SK-N-SH (cell line): ENCODE data around the gene PCNX2. TPM values are rescaled to one million over a fixed set of nuclear protein-coding genes. Genes with fewer than 3 reads are reported as not detected.

Experiments used
- CTCF ChIA-PET: fragments of 300-600, 350-600 bp; formaldehyde crosslinking; extraction: SDS; loops from one replicate; lab custom pipeline; 2021; lab: Yijun Ruan, JAX
- POLR2A ChIA-PET: fragments of 350-600 bp; sonication (Branson Sonifier 250); formaldehyde crosslinking; extraction: SDS; loops from one replicate; lab custom pipeline; 2020; ENCODE audit warnings: antibody characterized with exemption, inconsistent platforms; lab: Yijun Ruan, JAX
- DNase-seq: peaks from one replicate; pipeline ENCODE4 v3.0.0; 2012
- H2AFZ ChIP-seq: fragments of 200-600 bp; sonication (generic); 2 replicates; pipeline ENCODE4 v1.8.1; 2016; ENCODE audit warnings: antibody characterized with exemption, mild to moderate bottlenecking, low read depth
- H3F3A ChIP-seq: fragments of 200-600 bp; sonication (generic); replicated peaks from 2 replicates; pipeline ENCODE3; 2016; ENCODE audit warnings: antibody characterized with exemption, mild to moderate bottlenecking; ENCODE audit not compliant: insufficient read depth
- H3K27ac ChIP-seq, 2 experiments: fragments of 200-500 bp in 1 of 2; fragments of 200-600 bp in 1 of 2; sonication (Bioruptor generic) in 1 of 2; sonication (generic), shearing (Covaris generic) in 1 of 2; 2 replicates each; pipeline versions ENCODE4 v1.5.1 to v1.6.1; 2014 to 2016; ENCODE audit warnings: low read depth in 2 of 2, inconsistent platforms in 1 of 2, low read length in 1 of 2, mild to moderate bottlenecking in 1 of 2, mixed read lengths in 1 of 2
- H3K27me3 ChIP-seq: fragments of 200-600 bp; sonication (generic), shearing (Covaris generic); 2 replicates; pipeline ENCODE4 v1.6.1; 2016; ENCODE audit warnings: mixed run types; ENCODE audit not compliant: insufficient read depth
- H3K36me3 ChIP-seq, 2 experiments: fragments of 200-500 bp in 1 of 2; fragments of 200-600 bp in 1 of 2; sonication (Bioruptor generic) in 1 of 2; sonication (generic) in 1 of 2; replicated peaks in 1 of 2; 2 replicates each; pipeline versions ENCODE3 to v1.5.1; 2014 to 2016; ENCODE audit warnings: low read length in 1 of 2, mild to moderate bottlenecking in 1 of 2; ENCODE audit not compliant: insufficient read depth in 2 of 2, control insufficient read depth in 1 of 2
- H3K4me1 ChIP-seq, 2 experiments: fragments of 200-500 bp in 1 of 2; fragments of 200-600 bp in 1 of 2; sonication (Bioruptor generic) in 1 of 2; sonication (generic), shearing (Covaris generic) in 1 of 2; 2 replicates each; pipeline versions ENCODE4 v1.5.1 to v1.6.1; 2014 to 2016; ENCODE audit warnings: low read depth in 1 of 2, low read length in 1 of 2, mixed run types in 1 of 2; ENCODE audit not compliant: insufficient read depth in 2 of 2, control insufficient read depth in 1 of 2
- H3K4me2 ChIP-seq: fragments of 200-600 bp; sonication (generic), shearing (Covaris generic); 2 replicates; pipeline ENCODE4 v1.6.1; 2017; ENCODE audit warnings: mixed run types
- H3K4me3 ChIP-seq, 2 experiments: fragments of 200-500 bp in 1 of 2; fragments of 200-600 bp in 1 of 2; sonication (Bioruptor generic) in 1 of 2; sonication (generic), shearing (Covaris generic) in 1 of 2; 2 replicates each; pipeline versions ENCODE4 v1.5.1 to v1.8.1; 2014 to 2016; ENCODE audit warnings: low read depth in 2 of 2, inconsistent platforms in 1 of 2, low read length in 1 of 2, mild to moderate bottlenecking in 1 of 2, mixed read lengths in 1 of 2, moderate library complexity in 1 of 2
- H3K79me2 ChIP-seq: fragments of 200-600 bp; sonication (generic); 2 replicates; pipeline ENCODE4 v1.8.1; 2017; ENCODE audit warnings: mild to moderate bottlenecking; ENCODE audit not compliant: insufficient read depth
- H3K9ac ChIP-seq: fragments of 200-600 bp; sonication (generic); 2 replicates; pipeline ENCODE4 v1.6.1; 2017; ENCODE audit warnings: mixed run types
- H3K9me2 ChIP-seq: fragments of 200-600 bp; sonication (generic); 2 replicates; pipeline ENCODE4 v1.6.1; 2017; ENCODE audit warnings: mixed run types
- H3K9me3 ChIP-seq: fragments of 200-600 bp; sonication (generic); 2 replicates; pipeline ENCODE4 v1.6.1; 2017; ENCODE audit warnings: mixed run types, mild to moderate bottlenecking, moderate library complexity
- H4K20me1 ChIP-seq: fragments of 200-600 bp; sonication (generic); 2 replicates; pipeline ENCODE4 v1.6.1; 2017; ENCODE audit warnings: mild to moderate bottlenecking, mixed run types; ENCODE audit not compliant: insufficient read depth
- CHD2 ChIP-seq: fragments of 150-350 bp; IDR thresholded peaks from 2 replicates; pipeline ENCODE4 v1.6.1; 2018; ENCODE audit warnings: low read length; ENCODE audit not compliant: partially characterized antibody
- ELF1 ChIP-seq: IDR thresholded peaks from 2 replicates; pipeline ENCODE4 v1.4.0; 2012
- EZH2phosphoT487 ChIP-seq: fragments of 200-600 bp; sonication (generic); IDR thresholded peaks from 2 replicates; pipeline ENCODE4 v1.6.1; 2017; ENCODE audit warnings: low read depth, mixed run types, mild to moderate bottlenecking, antibody characterized with exemption, moderate library complexity, borderline replicate concordance
- FOSL2 ChIP-seq: IDR thresholded peaks from 2 replicates; pipeline ENCODE4 v1.4.0; 2012; ENCODE audit warnings: low read depth, mild to moderate bottlenecking, moderate library complexity, borderline replicate concordance
- GATA2 ChIP-seq: sonication (generic); formaldehyde crosslinking; IDR thresholded peaks from 2 replicates; pipeline ENCODE4 v1.5.0; 2020; ENCODE audit warnings: mild to moderate bottlenecking, missing genetic modification reagents
- IRF3 ChIP-seq: fragments of 150-350 bp; IDR thresholded peaks from 2 replicates; pipeline ENCODE4 v1.6.1; 2016; ENCODE audit warnings: mild to moderate bottlenecking, low read depth, low read length
- JUND ChIP-seq: IDR thresholded peaks from 2 replicates; pipeline ENCODE4 v1.4.0; 2012
- MAX ChIP-seq: IDR thresholded peaks from 2 replicates; pipeline ENCODE4 v1.4.0; 2012; ENCODE audit warnings: low read depth
- MEF2A ChIP-seq: IDR thresholded peaks from 2 replicates; pipeline ENCODE4 v1.4.0; 2012; ENCODE audit warnings: low read depth, borderline replicate concordance
- NFIC ChIP-seq: IDR thresholded peaks from 2 replicates; pipeline ENCODE4 v1.4.0; 2012; ENCODE audit warnings: borderline replicate concordance
- NRF1 ChIP-seq: IDR thresholded peaks from 2 replicates; pipeline ENCODE4 v1.6.1; 2012; ENCODE audit warnings: low read depth, mild to moderate bottlenecking, low read length
- PBX3 ChIP-seq: IDR thresholded peaks from 2 replicates; pipeline ENCODE4; 2012
- RAD21 ChIP-seq: IDR thresholded peaks from 2 replicates; pipeline ENCODE4 v1.6.1; 2012; ENCODE audit warnings: mild to moderate bottlenecking, low read length
- RCOR1 ChIP-seq: fragments of 150-350 bp; IDR thresholded peaks from 2 replicates; pipeline ENCODE4 v1.6.1; 2017; ENCODE audit warnings: antibody characterized with exemption, low read length
- SIN3A ChIP-seq: IDR thresholded peaks from 2 replicates; pipeline ENCODE4 v1.6.1; 2012; ENCODE audit warnings: low read depth, mild to moderate bottlenecking, low read length, moderate library complexity, borderline replicate concordance
- SMC3 ChIP-seq: IDR thresholded peaks from 2 replicates; pipeline ENCODE4 v1.6.1; 2012; ENCODE audit warnings: low read depth, low read length, improper control_type of control experiment
- TAF1 ChIP-seq: IDR thresholded peaks from 2 replicates; pipeline ENCODE4 v1.6.1; 2012; ENCODE audit warnings: low read depth, mild to moderate bottlenecking, low read length, moderate library complexity, borderline replicate concordance
- TCF12 ChIP-seq: IDR thresholded peaks from 2 replicates; pipeline ENCODE4 v1.4.0; 2012
- TEAD4 ChIP-seq: IDR thresholded peaks from 2 replicates; pipeline ENCODE4 v1.4.0; 2012; ENCODE audit warnings: mild to moderate bottlenecking, borderline replicate concordance; ENCODE audit not compliant: insufficient read depth
- YY1 ChIP-seq: IDR thresholded peaks from 2 replicates; pipeline ENCODE4 v1.4.0; 2012; ENCODE audit warnings: low read depth, mild to moderate bottlenecking
- WGBS: methylation state at CpG from one replicate; pipeline ENCODE4 v1.1.6; 2017; ENCODE audit warnings: low lambda C conversion rate; 5-methylcytosine and 5-hydroxymethylcytosine counted together
- polyA plus RNA-seq, 3 experiments: library from polyadenylated mRNA; depleted of rRNA; stranded (reverse); fragments of >200 nt; gene quantifications; 2 replicates each; pipeline ENCODE4 v1.2.3, GENCODE V29; 2012
- TF ChIP-seq, protein P1 (sequence below): fragments of 200-600 bp; sonication (generic); IDR thresholded peaks from 2 replicates; pipeline ENCODE4 v1.6.1; 2017; ENCODE audit warnings: antibody characterized with exemption, mild to moderate bottlenecking, moderate library complexity

The PCNX2 gene
- polyA plus RNA-seq, 1 of the 3 experiments (the other 2 are of a cell fraction): 10.6 TPM

DNA sequence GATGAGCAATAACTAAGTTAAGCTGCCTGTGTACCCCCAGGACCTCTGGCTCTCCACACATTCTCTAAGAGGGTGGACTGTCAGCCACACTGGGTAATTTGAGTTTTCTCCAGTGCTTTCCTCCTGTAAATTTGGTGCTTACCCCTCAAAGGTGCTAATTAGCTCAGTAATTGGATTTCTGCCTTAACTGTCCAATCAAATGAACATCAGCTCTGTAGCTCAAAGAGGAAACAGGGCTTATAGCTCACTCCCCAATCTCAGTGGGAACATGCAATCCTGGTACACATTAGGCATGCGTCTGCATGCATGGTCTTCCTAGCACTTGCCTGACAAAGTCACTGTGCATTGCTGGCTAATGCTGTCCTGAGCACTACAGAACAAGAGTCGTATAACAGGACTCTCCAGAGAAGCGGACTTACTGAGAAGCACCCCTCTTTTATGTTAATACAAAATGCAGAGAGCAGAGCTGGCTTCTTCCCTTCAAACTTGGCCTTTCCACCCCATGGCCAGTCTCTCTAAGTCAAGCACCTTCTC, 235.0 kb downstream of the PCNX2 start:
- no peaks in the 10 kb centered on the region for H3K36me3 ChIP-seq
- H3K9me3 ChIP-seq: no peaks in the 10 kb centered on the region
- no peaks in the 10 kb centered on the region for H4K20me1 ChIP-seq
- no peak overlapping the region for H2AFZ ChIP-seq
- no peaks in the 10 kb centered on the region for H3K9me2 ChIP-seq
- no peaks in the 10 kb centered on the region for H3F3A ChIP-seq
- WGBS: 100% methylated on average over 3 of the region's 3 CpGs
- no peak overlapping the region for H3K4me3 ChIP-seq
- no peak for TF ChIP-seq YY1
- no peak for TF ChIP-seq JUND
- TF ChIP-seq NFIC: no peak
- no peak for TF ChIP-seq IRF3
- TF ChIP-seq CHD2: no peak
- DNase-seq: no peak
- no peaks in the 10 kb centered on the region for H3K27me3 ChIP-seq
- H3K4me2 ChIP-seq: no peak overlapping the region
- H3K79me2 ChIP-seq: no peaks in the 10 kb centered on the region
- H3K27ac ChIP-seq: no peak overlapping the region
- H3K4me1 ChIP-seq: no peaks in the 10 kb centered on the region; a peak in 1 of 4 replicates
- CTCF ChIA-PET: no interaction called here
- no peak overlapping the region for H3K9ac ChIP-seq
- POLR2A ChIA-PET: no interaction called here

DNA sequence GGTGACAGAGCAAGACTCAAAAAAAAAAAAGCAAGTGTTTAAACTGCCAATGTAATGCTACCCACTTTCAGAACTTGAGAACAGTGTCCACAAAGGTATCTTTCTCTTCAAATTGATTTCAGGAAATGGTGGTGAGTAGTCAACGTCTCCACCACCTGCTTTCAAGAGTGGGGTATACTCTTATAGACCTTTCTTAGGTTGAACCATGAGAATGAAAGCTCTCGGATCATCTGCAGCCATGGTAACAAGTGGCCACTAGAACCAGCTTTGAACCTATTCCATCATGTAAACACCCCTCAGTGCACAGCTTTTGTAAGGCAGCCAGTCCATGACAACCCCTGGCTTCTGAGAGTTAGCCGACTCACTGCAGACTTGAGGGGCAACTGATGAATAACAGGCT, 237.7 kb downstream of the PCNX2 start:
- H3K27me3 ChIP-seq: no peaks in the 10 kb centered on the region
- 94% methylated on average over 3 of the region's 3 CpGs for WGBS
- TF ChIP-seq TCF12 (no peak), NRF1 (no peak), MEF2A (no peak), TEAD4 (no peak), SMC3 (no peak), EZH2phosphoT487 (no peak), RCOR1 (no peak), GATA2 (CRISPR knock-in tag) (no peak), PBX3 (no peak), JUND (no peak), TAF1 (no peak), FOSL2 (no peak), ELF1 (no peak), RAD21 (no peak), MAX (no peak), SIN3A (no peak)
- TF ChIP-seq, protein P1, sequence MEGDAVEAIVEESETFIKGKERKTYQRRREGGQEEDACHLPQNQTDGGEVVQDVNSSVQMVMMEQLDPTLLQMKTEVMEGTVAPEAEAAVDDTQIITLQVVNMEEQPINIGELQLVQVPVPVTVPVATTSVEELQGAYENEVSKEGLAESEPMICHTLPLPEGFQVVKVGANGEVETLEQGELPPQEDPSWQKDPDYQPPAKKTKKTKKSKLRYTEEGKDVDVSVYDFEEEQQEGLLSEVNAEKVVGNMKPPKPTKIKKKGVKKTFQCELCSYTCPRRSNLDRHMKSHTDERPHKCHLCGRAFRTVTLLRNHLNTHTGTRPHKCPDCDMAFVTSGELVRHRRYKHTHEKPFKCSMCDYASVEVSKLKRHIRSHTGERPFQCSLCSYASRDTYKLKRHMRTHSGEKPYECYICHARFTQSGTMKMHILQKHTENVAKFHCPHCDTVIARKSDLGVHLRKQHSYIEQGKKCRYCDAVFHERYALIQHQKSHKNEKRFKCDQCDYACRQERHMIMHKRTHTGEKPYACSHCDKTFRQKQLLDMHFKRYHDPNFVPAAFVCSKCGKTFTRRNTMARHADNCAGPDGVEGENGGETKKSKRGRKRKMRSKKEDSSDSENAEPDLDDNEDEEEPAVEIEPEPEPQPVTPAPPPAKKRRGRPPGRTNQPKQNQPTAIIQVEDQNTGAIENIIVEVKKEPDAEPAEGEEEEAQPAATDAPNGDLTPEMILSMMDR: no peak
- no peak overlapping the region for H3K27ac ChIP-seq
- H3K79me2 ChIP-seq: no peaks in the 10 kb centered on the region
- no peak overlapping the region for H3K4me3 ChIP-seq
- H3K4me1 ChIP-seq: no peaks in the 10 kb centered on the region; a peak in 1 of 4 replicates
- no peak overlapping the region for H3K9ac ChIP-seq
- H3K36me3 ChIP-seq: no peaks in the 10 kb centered on the region
- no peaks in the 10 kb centered on the region for H3F3A ChIP-seq
- no peaks in the 10 kb centered on the region for H3K9me3 ChIP-seq
- no peak for DNase-seq
- no peak overlapping the region for H2AFZ ChIP-seq
- H3K4me2 ChIP-seq: no peak overlapping the region
- CTCF ChIA-PET: interaction anchor here (1.1 kb wide), 1 partner anchor 105 kb away, joined by 3 read pairs; no protein-coding TSS in a partner anchor
- POLR2A ChIA-PET: no interaction called here
- H3K9me2 ChIP-seq: no peaks in the 10 kb centered on the region
- no peaks in the 10 kb centered on the region for H4K20me1 ChIP-seq
